Parathyroid adenoma (tissue), 2 donors: ENCODE results near the gene ZDHHC11.
"Not testable (repeated sequence)": the region's sequence is repeated elsewhere in the genome, so short reads cannot be mapped to it uniquely, and the experiment has no call there.

ENCODE experiments used
- H2AFZ ChIP-seq: fragments of 300-600 bp; sonication (generic); one replicate; pipeline ENCODE4 v1.7.0; 2017; ENCODE audit warnings: antibody characterized with exemption, mild to moderate bottlenecking
- H3K27ac ChIP-seq: fragments of 300-600 bp; sonication (generic); one replicate; pipeline ENCODE4 v1.7.0; 2017
- H3K27me3 ChIP-seq: fragments of 300-600 bp; sonication (generic); one replicate; pipeline ENCODE4 v1.7.0; 2017; ENCODE audit warnings: low read length; ENCODE audit not compliant: control insufficient read depth, insufficient read depth
- H3K36me3 ChIP-seq: fragments of 300-600 bp; sonication (generic); one replicate; pipeline ENCODE4 v1.7.0; 2017; ENCODE audit warnings: low read length; ENCODE audit not compliant: control insufficient read depth, insufficient read depth
- H3K4me1 ChIP-seq: fragments of 300-600 bp; sonication (generic); one replicate; pipeline ENCODE4 v1.7.0; 2017; ENCODE audit warnings: control low read depth
- H3K4me2 ChIP-seq: fragments of 300-600 bp; sonication (generic); one replicate; pipeline ENCODE4 v1.7.0; 2017; ENCODE audit warnings: low read length
- H3K4me3 ChIP-seq: fragments of 300-600 bp; sonication (generic); one replicate; pipeline ENCODE4 v1.7.0; 2017; ENCODE audit warnings: low read depth, low read length
- H3K79me2 ChIP-seq: fragments of 300-600 bp; sonication (generic); one replicate; pipeline ENCODE4 v1.7.0; 2017; ENCODE audit warnings: control low read depth
- H3K9ac ChIP-seq: fragments of 300-600 bp; sonication (generic); one replicate; pipeline ENCODE4 v1.7.0; 2017; ENCODE audit warnings: mild to moderate bottlenecking
- H3K9me3 ChIP-seq: fragments of 300-600 bp; sonication (generic); one replicate; pipeline ENCODE4 v1.7.0; 2017; ENCODE audit warnings: low read length; ENCODE audit not compliant: control insufficient read depth
- TF ChIP-seq, protein P1 (sequence below): fragments of 300-600 bp; sonication (generic); IDR thresholded peaks from one replicate; pipeline ENCODE4 v1.7.0; 2017; ENCODE audit warnings: antibody characterized with exemption, mild to moderate bottlenecking
- donor health status: primary hyperparathyroidism.

Gene ZDHHC11

DNA sequence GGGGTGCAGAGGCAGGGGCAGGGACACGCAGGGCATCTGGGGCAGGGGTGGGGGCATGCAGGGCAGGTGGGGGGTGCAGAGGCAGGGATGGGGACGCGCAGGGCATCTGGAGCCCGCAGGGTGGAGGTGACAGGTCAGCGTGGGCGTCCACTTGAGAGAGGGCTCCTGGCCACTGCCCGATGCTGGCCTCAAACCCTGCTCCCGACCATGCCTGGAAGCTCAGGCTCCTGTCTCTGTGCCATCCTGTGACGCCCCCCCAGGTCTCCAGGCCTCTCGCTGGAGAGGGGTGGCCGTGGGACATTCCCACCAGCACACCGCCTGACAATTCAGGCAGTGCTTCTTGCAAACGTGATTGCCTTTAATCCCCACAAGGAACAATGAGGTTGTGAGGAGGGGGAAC lies 99.3 kb downstream of the ZDHHC11 start:
- Histone ChIP-seq H3K79me2 (no peaks in the 10 kb centered on the region), H3K4me3 (no peak overlapping the region), H3K4me1 (no peaks in the 10 kb centered on the region), H3K9ac (no peak overlapping the region), H3K4me2 (no peak overlapping the region), H3K27ac (no peak overlapping the region), H3K36me3 (no peaks in the 10 kb centered on the region), H3K27me3 (no peaks in the 10 kb centered on the region), H2AFZ (no peak overlapping the region), H3K9me3 (no peaks in the 10 kb centered on the region)
- TF ChIP-seq, protein P1, sequence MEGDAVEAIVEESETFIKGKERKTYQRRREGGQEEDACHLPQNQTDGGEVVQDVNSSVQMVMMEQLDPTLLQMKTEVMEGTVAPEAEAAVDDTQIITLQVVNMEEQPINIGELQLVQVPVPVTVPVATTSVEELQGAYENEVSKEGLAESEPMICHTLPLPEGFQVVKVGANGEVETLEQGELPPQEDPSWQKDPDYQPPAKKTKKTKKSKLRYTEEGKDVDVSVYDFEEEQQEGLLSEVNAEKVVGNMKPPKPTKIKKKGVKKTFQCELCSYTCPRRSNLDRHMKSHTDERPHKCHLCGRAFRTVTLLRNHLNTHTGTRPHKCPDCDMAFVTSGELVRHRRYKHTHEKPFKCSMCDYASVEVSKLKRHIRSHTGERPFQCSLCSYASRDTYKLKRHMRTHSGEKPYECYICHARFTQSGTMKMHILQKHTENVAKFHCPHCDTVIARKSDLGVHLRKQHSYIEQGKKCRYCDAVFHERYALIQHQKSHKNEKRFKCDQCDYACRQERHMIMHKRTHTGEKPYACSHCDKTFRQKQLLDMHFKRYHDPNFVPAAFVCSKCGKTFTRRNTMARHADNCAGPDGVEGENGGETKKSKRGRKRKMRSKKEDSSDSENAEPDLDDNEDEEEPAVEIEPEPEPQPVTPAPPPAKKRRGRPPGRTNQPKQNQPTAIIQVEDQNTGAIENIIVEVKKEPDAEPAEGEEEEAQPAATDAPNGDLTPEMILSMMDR = no peak

DNA sequence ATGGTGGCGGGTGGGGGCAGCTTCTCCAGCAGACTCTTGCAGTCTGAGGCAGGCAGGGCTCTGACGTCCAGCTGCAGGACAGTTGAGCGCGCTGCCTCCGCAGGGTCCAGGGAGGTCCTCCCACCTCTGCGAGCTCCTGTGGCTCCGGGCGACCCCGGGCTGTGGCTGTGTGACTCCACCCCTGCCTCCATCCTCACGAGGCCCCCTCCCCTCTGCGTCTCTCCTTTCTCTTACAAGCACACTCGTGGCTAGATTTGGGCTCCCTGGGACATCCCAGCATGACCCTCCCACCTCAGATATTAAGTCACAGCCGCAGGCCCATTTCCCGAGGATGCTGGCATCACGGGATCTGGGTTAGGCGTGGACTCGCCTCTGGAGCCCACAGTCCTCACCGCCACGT lies 100.6 kb downstream of the ZDHHC11 start:
- H3K9ac ChIP-seq, H3K27me3 ChIP-seq, H3K79me2 ChIP-seq, H3K4me1 ChIP-seq, H3K4me3 ChIP-seq, H3K4me2 ChIP-seq, H3K27ac ChIP-seq, H3K9me3 ChIP-seq, H3K36me3 ChIP-seq, H2AFZ ChIP-seq: not testable (repeated sequence)

DNA sequence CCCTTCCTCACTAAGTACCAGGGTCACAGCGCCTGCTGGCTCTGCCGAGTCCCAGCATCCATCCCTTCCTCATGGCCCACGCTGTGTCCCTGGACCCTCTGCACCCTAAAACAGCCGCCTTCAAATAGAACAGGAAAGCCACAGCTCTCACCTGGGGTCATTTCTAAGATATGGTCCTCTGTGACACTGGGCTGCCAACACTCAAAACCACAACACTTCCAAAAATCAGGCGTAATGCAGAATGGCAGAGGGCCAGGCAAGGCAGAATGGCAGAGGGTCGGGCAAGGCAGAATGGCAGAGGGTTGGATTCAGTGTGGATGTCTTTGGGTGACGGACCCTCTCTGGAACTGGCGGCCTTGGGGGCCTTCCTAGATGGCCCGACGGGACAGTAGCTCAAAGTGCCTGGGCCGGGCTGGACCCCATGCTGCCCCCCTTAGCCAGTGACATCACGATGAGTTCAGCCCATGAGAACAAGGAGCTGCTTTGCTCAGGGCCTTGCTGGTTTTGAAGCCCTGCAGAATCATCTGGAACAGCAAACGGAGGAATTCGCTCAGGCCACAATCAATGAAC lies 101.6 kb downstream of the ZDHHC11 start:
- Histone ChIP-seq H3K9ac (no peak overlapping the region), H3K9me3 (no peaks in the 10 kb centered on the region), H3K4me1 (no peaks in the 10 kb centered on the region), H3K4me3 (no peak overlapping the region), H3K27ac (no peak overlapping the region), H3K36me3 (no peaks in the 10 kb centered on the region), H3K27me3 (no peaks in the 10 kb centered on the region), H3K79me2 (no peaks in the 10 kb centered on the region), H3K4me2 (no peak overlapping the region), H2AFZ (no peak overlapping the region)
- TF ChIP-seq, protein P1 = no peak

DNA sequence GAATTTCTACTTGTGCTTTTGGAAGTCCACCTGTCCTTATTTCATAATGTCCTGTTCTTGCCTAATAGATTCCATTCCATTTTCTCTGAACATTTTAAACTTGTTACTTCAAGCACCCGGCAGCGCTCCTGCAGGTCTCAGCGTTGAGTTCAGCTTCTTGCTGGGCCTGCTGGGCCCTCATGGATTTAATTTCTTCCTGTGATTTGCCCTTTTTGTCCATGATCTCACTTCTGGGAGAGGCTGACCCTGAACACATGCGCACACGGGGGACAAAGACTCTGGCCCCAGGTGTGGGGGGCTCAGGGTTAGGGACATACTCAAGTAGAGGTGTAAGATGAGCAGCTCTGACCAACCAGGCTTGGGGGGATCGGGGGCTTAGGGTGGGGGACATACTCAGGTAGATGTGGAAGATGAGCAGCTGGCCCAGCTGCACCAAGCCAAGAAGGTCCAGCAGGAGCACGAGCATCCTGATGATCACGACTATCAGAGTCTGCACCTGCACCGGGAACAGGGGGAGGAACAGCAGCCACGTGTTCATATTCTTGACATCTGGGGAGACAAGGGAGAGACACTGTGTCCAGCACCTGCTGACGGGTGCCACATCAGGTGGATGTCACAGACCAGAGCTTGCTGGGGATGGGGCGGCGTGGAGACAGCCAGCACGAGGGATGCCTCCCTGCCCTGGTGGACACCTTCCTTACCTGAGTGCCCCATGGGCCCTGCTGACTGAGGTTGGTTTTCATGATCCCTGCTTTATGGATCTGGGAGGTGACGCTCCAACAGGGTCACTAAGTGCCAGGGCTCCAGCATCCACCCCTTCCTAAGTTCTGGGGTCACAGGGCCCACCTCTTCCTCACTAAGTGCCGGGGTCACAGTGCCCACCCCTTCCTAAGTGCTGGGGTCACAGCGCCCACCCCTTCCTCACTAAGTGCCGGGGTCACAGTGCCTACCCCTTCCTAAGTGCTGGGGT lies 102.5 kb downstream of the ZDHHC11 start:
- not testable (repeated sequence) for H3K79me2 ChIP-seq, H3K4me2 ChIP-seq, H3K27me3 ChIP-seq, H3K27ac ChIP-seq, H3K9me3 ChIP-seq, H3K9ac ChIP-seq, H2AFZ ChIP-seq, H3K4me3 ChIP-seq, H3K36me3 ChIP-seq, H3K4me1 ChIP-seq

DNA sequence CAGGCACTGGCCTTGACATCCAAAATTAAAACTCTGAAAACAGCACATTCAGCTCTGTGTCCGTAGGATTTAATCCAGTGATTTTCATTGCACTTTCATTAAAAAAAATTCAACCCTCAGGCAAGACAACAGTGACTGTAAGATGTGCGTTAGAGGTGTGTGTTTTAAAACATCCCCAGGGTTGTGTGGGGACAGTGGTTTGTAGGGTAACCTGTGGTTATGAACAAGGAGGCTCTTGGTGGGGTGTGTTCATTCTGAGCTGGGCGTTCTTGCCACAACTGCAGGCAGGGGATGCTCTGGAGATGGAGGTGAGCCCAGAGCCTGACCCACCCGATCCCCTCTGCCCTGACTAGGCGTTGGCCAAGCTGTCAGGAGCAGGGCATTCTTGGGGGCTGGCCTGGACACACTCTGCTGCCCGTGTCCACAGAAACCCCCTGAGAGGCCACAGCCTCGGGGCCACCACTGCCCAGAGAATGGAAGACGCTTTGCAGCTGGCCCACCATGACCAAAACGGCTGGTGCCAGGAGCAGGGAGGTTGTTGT lies 103.4 kb downstream of the ZDHHC11 start:
- not testable (repeated sequence) for H3K4me2 ChIP-seq, H2AFZ ChIP-seq, H3K27ac ChIP-seq, H3K9ac ChIP-seq, H3K27me3 ChIP-seq, H3K4me1 ChIP-seq, H3K4me3 ChIP-seq, H3K9me3 ChIP-seq, H3K36me3 ChIP-seq, H3K79me2 ChIP-seq

DNA sequence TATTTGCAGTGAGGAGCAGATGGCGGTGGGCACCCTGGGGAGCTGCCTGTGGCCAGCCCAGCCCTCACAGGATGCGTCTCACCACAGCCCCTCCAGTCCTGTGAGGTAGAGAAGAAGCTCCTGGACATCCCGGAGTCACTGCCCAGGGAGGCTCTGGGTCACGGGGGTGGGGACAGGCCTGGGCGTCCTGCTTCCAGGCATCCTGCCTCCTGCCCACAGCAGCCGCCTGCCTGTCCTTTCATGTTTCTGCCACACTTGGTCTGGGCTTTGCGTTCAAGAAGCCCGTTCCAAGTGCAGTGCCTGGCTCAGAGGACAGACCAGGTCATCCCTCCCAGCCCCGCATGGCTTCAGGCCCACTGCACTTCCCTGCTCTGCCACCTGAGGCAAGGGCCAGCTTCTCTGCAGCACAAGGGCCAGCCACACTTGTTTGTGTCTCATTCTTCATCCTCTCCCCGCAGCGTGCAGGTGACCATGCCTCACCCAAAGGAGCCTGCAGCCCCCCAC lies 104.5 kb downstream of the ZDHHC11 start:
- TF ChIP-seq, protein P1 = no peak
- H3K4me1 ChIP-seq = no peaks in the 10 kb centered on the region
- H3K27me3 ChIP-seq = no peaks in the 10 kb centered on the region
- H3K79me2 ChIP-seq = no peaks in the 10 kb centered on the region
- H3K9me3 ChIP-seq = no peaks in the 10 kb centered on the region
- no peak overlapping the region for H3K9ac ChIP-seq
- H3K36me3 ChIP-seq = no peaks in the 10 kb centered on the region
- no peak overlapping the region for H3K27ac ChIP-seq
- H2AFZ ChIP-seq = no peak overlapping the region
- H3K4me2 ChIP-seq = no peak overlapping the region
- no peak overlapping the region for H3K4me3 ChIP-seq
